Endometrial microvascular endothelial cells (primary cell): Measurements from ENCODE around the gene MYRIP. TPM values are rescaled to one million over a fixed set of nuclear protein-coding genes. Genes with fewer than 3 reads are reported as not detected.
"Not testable (repeated sequence)": the region's sequence is repeated elsewhere in the genome, so short reads cannot be mapped to it uniquely, and the experiment has no call there.

ENCODE experiments used
- in situ Hi-C: cut with HindIII; loops from 2 replicates; pipeline ENCODE4 v1.10.0; 2017; ENCODE audit warnings: low sequenced_read_pairs, low pct_unique_long_range_greater_than_20kb; ENCODE audit errors: inconsistent ontology term
- total RNA-seq: library from RNA; depleted of rRNA; stranded (reverse); fragments of >200 nt; gene quantifications from one replicate; pipeline ENCODE4 v1.2.3, GENCODE V29; 2015; ENCODE audit errors: inconsistent ontology term

The MYRIP gene
- 1.1 TPM for total RNA-seq

DNA sequence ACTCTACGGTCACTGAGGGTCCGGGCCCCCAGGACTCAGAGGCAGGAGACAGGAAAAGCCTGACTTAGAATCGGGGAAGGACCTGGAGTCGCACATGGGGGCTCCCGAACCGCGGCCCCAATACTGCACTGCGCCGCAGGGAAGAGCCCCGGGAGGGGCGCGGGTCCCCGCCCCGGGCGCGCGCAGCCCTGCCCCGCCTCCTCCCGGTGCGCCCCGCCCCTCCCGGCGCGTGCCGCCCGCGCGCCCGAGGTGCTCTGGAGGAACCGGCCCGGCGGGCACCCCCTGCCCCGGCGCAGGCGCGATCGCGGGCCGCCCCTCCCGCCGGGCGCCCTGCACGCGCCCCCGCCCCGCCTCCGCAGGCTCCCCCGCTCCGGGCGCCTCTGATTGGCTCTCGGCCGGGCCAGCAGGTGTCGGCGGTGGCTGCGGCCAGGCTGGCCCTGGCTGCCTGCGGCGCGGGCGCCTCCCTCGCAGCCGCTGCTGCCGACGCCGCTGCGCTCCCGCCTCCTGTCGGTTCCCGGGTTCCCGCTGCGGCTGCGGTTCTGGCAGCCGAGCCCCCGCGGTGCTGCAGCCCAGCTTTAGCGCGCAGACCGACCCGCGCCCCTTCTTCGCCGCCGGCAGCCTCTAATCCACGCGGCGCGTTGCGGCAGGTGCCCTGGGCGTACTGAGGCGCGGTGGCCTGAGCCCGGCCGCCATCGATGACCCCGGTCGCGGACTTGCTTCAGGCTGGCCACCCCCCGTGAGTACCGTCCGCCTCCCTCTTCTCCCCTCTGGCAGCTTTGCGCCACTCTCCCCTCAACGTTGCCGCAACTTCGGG, at the start of gene MYRIP:
MYRIP (plus strand) TSS at position 429 of the 814 bp plus-strand sequence. CDS start 91,208 bp downstream, outside the sequence.
- in situ Hi-C loops, result no loop called here

DNA sequence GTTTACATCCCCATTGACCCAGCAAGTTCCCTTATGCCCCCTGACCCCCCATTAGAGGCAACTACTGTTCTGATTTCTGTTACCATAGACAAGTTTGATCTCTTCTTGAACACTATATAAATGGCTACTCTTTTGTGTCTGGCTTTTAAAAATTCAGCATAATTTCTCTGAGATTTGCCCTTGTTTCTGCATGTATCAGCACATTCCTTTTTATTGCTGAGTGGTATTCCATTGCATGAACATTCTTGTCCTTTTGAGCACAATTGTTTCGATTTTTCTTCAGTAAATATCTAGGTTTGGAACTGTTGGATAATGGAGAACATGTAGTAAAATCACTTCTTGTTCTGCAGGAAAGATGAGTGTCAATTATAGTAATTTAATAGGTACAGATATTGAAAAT, 49.1 kb upstream of the MYRIP start:
- in situ Hi-C loops, result no loop called here

DNA sequence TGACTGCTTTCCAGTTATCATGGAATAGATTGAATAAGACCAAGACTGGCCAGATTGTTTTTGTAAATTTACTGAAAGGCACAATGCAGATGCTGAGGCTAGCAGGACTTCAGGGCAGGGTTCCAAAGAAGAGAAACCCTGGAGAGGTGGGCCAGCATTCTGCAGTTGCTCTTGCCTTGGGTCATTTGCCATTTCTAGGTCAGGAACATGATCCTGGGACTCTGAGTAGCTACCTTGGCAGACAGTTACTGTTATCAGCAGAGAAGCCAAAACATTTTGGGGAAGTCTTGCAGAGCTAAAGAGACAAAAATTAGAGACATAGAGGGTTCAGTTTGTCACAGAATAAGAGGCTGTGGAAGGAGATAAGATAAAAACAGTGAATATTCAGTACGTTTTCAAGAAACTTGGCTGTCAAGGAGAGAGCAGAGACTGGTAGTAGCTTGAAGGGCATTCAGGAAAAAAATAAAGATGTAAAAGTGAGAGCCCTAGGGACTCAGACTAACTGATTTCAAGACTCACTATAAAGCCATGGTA, 46.8 kb upstream of the MYRIP start:
- in situ Hi-C loops, result no loop called here

DNA sequence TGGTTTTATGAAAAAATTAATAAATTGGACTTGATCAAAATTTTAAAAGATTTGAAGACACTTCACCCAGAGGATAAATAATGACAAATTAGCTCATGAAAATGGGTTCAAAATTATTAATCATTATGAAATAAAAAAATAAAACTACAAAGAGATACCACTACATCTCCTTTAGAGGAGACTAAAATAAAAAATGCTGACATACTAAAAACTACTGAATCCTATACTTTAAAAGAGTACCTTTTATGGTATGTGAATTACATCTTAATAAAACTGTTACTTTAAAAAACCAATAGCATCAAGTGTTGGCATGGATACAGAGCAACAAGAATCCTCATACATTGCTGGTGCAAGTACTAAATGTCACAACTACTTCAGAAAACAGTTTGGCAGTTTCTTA, 46.0 kb upstream of the MYRIP start:
- in situ Hi-C loops, result no loop called here

DNA sequence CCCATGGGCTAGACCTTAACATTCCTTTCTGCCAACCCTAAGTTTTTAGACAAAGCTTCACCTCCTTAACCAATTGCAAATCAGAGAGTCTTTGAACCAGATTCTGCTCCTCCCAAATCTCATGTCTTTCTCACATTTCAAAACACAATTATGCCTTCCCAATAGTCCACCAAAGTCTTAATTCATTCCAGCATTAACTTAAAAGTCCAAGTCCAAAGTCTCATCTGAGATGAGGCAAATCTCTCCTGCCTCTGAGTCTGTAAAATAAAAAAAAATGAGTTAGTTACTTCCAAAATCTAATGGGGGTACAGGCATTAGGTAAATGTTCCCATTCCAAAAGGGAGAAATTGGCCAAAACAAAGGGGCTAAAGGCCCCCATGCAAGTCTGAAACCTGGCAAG, 43.8 kb upstream of the MYRIP start:
- in situ Hi-C loops, result no loop called here

DNA sequence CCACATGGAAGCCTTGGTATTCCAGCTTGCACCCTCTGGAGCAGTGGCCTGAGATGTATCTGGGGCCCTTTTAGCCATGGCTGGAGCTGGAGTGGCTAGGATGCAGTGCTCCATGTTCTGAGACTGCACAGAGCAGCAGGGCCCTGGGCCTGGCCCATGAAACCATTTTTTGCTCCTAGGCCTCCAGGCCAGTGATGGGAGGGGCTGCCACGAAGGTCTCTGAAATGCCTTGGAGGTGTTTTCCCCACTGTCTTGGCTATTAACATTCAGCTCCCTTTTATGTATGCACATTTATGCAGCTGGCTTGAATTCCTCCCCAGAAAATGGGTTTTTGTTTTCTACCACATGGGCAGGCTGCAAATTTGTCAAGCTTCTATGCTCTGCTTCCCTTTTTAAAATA, 43.0 kb upstream of the MYRIP start:
- in situ Hi-C loops, result no loop called here

DNA sequence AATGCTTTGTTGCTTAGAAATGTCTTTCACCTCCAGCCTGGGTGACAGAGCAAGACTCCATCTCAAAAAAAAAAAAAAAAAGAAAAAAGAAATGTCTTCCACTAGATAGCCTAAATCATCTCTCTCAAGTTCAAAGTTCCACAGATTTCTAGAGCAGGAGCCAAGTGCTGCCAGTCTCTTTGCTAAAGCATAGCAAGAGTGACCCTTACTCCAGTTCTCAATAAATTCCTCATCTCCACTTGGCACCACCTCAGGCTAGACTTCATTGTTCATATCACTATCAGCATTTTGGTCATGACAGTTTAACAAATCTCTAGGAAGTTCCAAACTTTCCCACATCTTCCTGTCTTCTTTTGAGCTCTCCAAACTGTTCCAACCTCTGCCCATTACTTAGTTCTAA, 42.5 kb upstream of the MYRIP start:
- in situ Hi-C loops, result not testable (repeated sequence)

DNA sequence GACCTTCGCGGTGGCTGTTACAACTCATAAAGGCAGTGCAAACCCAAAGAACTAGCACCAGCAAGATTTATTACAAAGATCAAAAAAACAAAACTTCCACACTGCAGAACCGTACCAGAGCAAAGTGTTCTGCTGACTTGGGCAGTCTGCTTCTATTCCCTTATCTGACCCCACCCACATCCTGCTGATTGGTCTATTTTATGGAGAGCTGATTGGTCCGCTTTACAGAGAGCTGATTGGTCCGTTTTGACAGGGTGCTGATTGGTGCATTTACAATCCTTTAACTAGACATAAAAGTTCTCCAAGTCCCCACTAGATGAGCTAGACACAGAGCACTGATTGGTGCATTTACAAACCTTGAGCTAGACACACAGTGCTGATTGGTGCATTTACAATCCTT, 31.2 kb upstream of the MYRIP start:
- in situ Hi-C loops, result not testable (repeated sequence)

DNA sequence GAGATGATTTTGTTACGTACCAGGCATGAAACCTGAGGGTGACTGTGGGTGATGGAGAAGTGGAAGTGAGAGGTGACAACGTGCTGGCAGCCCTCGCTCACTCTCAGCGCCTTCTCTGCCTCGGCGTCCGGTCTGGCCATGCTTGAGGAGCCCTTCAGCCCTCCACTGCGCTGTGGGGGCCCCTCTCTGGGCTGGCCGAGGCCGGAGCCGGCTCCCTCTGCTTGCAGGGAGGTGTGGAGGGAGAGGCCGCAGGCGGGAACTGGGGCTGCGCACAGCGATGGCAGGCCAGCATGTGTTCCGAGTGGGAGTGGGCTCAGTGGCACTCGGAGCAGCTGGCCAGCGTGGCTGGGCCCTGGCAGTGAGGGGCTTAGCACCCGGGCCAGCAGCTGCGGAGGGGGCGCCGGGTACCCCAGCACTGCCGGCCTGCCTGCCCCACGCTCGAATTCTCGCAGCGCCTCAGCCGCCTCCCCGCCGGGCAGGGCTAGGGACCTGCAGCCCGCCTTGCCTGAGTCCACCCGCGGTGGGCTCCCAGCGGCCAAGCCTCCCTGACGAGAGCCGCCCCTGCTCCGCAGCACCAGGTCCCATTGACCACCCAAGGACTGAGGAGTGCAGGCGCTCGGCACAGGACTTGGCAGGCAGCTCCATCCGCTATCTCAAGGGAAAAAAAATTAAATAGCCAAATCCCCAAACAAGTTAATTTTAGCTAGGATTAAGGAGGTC, 29.7 kb upstream of the MYRIP start:
- in situ Hi-C loops, result no loop called here

DNA sequence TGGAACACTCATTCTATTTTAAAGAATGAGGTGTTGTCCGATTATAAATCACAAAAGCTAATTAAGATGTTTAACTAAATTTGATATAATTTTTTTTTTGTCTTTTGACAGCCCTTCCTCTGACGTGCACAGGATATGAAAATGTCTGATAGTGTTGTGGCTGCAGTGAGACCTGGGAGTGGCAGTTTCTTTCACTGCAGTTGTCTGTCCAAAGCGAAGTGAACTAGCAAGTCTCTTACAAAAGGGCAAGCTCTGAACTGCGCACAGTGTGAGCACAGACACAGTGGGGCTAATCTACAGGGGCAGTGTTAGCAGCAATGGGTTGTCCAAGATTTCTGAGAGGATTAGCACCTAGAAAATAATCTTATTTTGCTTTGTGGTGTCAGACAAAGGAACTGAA, 29.1 kb upstream of the MYRIP start:
- in situ Hi-C loops, result no loop called here

DNA sequence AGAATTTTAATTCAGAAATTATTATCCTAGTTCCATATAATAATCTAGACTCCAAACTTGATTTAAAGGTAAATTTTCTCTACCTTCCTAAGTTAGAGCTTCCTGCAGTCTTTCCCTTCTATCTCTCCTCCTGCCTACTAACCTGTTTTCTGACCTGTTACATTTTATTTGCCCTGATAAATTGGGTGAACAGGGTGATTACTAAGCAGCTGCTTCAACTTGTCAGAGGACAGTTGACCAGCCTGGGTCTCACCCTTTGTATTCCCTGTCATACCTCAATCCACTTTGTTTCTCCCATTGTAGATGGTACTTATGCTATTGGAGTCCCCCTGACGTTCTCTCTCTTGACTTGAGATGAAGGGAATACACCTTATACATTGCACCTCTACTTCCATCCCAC, 28.4 kb upstream of the MYRIP start:
- in situ Hi-C loops, result no loop called here

DNA sequence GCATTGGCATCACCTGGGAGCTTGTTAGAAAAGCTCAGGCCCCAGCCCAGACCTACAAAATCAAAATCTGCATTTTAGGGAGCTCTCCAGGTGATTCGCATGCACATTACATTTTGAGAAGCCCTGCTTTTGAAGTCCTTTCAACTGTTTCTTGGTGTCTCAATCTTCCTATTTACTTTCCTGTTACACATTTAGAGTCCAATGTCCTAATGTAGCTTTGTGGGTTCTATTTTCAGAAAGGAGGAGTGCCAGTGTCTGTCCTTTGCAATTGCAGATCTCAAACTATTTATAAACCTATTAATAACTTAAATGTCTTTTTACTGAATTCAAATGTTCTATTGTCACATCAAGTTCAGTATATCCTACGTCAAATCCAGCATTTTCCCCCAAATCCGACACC, 27.8 kb upstream of the MYRIP start:
- in situ Hi-C loops, result no loop called here

DNA sequence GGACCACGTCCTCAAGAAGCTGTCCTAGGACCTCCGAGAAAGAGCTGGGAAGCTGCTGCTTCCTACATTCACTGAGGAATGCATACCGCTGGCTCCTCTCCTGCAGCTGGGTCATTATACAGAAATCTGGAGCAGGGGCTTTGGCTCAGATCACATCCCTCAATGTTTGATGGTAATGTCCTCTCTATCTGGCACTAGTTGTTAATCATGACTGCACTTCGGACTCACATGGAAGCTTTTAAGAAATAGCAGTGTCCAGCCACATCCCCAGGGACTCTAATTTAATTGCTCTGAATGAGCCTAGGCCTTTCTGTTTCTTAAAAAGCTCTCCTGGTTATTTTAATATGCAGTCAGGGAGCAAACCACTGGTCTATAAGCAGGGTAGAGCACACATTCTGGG, 25.7 kb upstream of the MYRIP start:
- in situ Hi-C loops, result no loop called here

DNA sequence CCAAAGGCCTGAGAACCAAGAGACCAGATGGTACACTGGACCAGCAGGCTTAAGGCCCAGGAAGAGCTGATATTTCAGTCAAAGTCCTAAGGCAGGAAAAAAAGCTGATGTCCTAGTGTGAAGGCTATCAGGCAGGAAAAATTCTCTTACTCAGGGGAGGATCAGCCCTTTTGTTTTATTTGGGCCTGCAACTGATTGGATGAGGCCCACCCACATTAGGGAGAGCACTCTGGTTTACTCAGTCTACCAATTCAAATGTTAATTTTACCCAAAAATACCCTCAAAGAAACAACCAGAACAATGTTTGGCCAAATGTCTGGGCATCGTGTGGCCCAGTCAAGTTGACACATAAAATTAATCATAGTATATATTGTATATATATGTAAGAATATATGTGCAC, 24.5 kb upstream of the MYRIP start:
- in situ Hi-C loops, result no loop called here

DNA sequence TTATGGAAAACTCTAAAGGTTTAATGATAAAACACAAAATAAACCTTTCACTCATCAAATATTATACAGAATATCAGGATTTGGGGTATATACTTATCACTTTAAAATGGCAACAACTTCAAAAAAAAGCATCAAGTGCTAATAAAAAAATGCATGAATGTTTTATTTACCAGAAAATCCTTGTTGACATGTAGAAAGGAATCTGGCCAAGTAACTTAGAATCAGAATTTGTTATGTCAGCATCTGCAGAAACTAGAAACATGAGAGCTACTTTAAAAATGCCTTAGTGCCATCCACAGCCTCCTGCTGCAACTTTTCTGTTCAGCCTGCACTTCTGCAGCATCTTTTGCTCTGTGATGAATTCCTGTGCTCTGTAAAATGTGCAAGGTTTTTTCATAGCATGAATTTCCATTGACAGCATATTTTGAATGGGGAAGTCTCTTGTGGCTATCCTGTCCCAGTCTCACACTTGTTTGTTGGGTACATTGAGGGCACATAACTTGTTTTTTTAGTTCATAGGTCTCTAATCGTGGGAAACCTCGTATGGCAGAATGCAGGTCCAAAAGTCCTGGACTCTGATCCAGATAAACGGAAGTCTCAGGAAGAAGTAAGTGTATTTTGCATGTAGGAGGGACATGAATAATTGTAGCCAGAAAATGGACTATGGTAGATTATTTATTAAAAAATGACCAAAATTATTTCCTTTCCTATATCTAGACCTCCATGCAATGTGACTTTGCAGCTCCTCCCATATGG, 21.1 kb upstream of the MYRIP start:
- in situ Hi-C loops, result no loop called here

DNA sequence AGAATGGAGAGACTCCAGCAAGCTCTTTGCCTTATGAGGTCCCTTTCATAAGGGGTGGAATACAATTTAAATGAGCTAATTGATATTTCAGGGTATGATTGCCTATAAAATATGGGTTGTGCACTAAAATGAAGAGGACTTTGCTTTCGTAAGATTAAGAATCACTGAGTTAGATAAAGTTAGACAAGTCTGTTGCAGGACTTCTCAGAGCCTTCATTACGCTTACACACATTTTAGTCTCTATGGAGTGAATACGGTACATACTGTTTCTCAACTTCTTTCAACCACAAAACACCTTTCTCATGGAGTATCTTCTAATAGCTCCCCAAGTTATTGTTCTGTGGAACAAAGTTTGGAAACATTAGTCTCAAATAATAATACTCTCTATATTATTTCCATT, 17.8 kb upstream of the MYRIP start:
- in situ Hi-C loops, result no loop called here

DNA sequence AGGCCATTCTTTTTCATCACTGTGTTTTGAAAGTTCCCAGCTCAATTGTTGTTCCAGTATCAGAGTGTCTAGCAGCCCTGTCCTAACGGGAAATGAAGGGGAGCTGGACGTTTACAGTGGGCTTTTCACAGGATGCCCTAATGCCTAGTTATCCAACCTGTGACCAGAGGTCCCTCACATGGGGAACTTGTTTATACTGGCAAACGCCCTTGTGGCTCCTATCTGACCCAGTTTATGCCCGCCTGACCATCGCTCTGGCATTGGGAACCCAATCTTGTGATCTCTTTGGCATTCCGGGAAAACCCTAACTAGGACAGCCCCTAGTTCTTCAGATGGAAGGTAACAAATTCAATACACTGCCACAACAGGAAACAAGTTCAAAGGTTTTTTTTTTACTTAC, 14.5 kb upstream of the MYRIP start:
- in situ Hi-C loops, result no loop called here

DNA sequence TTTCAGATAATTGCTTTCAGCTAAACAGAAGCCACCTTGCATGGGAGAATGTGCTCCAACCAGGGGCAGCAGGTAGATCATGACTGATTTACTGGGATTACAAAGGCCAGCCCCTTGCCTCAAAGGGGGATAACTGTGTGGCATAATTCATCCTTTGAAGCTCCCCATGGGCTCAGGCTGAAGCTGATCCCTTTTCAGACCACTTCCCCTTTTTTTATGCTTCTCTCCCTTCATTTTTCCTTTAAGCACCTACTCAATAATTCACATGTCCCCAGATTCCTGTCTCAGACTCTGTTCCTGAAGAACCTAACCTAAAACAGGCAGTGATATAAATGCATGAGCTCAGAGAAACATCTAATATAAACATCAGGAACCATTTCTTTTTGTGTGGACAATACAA, 8.2 kb upstream of the MYRIP start:
- in situ Hi-C loops, result no loop called here

DNA sequence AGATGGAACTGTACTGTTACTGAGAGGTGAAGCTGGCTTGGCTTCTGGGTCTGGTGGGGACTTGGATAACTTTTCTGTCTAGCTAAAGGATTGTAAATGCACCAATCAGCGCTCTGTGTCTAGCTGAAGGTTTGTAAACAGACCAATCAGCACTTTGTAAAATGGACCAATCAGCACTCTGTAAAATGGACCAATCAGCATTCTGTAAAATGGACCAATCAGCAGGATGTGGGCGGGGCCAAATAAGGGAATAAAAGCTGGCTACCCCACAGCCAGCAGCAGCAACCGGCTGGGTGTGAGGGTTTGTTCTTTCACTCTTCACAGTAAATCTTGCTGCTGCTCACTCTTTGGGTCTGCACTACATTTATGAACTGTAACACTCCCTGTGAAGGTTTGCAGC, 6.9 kb upstream of the MYRIP start:
- in situ Hi-C loops, result not testable (repeated sequence)

DNA sequence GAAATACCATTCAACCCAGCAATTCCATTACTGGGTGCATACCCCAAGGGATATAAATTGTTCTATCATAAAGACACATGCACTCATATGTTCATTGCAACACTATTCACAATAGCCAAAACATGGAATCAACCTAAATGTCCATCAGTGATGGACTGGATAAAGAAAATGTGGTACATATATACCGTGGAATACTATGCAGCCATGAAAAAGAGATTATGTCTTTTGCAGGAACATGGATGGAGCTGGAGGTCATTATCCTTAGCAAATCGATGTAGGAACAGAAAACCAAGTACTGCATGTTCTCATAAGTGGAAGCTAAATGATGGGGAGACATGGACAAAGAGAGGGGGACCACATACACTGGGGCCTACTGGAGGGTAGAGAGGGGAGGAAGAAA, 5.5 kb upstream of the MYRIP start:
- in situ Hi-C loops, result no loop called here
